Heart left ventricle (tissue), 13 donors: ENCODE measurements around the gene AP2A1.

Experiments used
- CTCF ChIP-seq, 12 donors: fragments of 200-600 bp; sonication (generic) in 4 of 12; IDR thresholded peaks; one replicate each; pipeline versions ENCODE4 v1.5.0 to v1.8.0; 2018 to 2022; ENCODE audit warnings: antibody characterized with exemption in 12 of 12, mild to moderate bottlenecking in 5 of 12
- POLR2A ChIP-seq, 2 donors: fragments of 450-650 bp; IDR thresholded peaks; one replicate each; pipeline ENCODE4 v1.6.1; 2017; ENCODE audit warnings: antibody characterized with exemption in 2 of 2, mild to moderate bottlenecking in 2 of 2, moderate library complexity in 2 of 2
- donor health status: ischemic (EF 13 %, LVEDD 7.1; RV severe dilation, severe dysfunction).
- donor health status: DM: no; HTN: yes; CAD: no.
- donor health status: DM: no; HTN: no; CAD: no.
- donor health status: ischemic (EF 25% LVEDD 6.9; RV normal size, moderate dysfunction).
- donor health status: ischemic (EF 25% LVEDD 5.7; RV mildly dilated, moderate dysfunction).
- donor health status: ischemic (EF 35%, LVEDD 5.7; RV mildly dilated, moderate dysfunction).
- donor health status: nonischemic (EF 11% LVEDD 7.7; RV severe dilation, severe dysfunction).
- donor health status: DM: yes; HTN: yes; CAD: no.
- donor health status: PGD.
- donor health status: ischemic (EF 29% LVEDD 5.4; RV normal size, mild dysfunction).
- donor health status: nonischemic (EF 23%, LVEDD 6.1; RV moderate dilation, normal function).

- no peak for TF ChIP-seq CTCF (IDR thresholded peaks at IDR 0.05)
- TF ChIP-seq POLR2A (IDR thresholded peaks at IDR 0.05) = no peak
Measured at GRCh38 chr19:49763230-49763629, 3.6 kb upstream of the AP2A1 start, which contains the start of gene TSKS.
